HFFc6 (cell line): Measurements from ENCODE around the gene PARP6. TPM values are rescaled to one million over a fixed set of nuclear protein-coding genes. Genes with fewer than 3 reads are reported as not detected.

Experiments used
- DNase-seq: peaks from one replicate; pipeline ENCODE4 v3.0.0-alpha.2; 2018
- H3K27ac Mint-ChIP-seq: 2 replicates; pipeline ENCODE4 v1.8.0; 2020; ENCODE audit warnings: mild to moderate bottlenecking, mixed read lengths
- H3K27me3 Mint-ChIP-seq: 2 replicates; pipeline ENCODE4 v1.8.0; 2021; ENCODE audit warnings: mild to moderate bottlenecking, moderate library complexity, mixed read lengths; ENCODE audit not compliant: insufficient read depth
- H3K36me3 Mint-ChIP-seq: 2 replicates; pipeline ENCODE4 v1.8.0; 2021; ENCODE audit warnings: low read depth, mixed read lengths
- H3K4me1 Mint-ChIP-seq: 2 replicates; pipeline ENCODE4 v1.8.0; 2020; ENCODE audit warnings: low read depth, mixed read lengths
- H3K4me3 Mint-ChIP-seq: 2 replicates; pipeline ENCODE4 v1.8.0; 2020; ENCODE audit warnings: mild to moderate bottlenecking, moderate library complexity, mixed read lengths
- H3K9me3 Mint-ChIP-seq: 2 replicates; pipeline ENCODE4 v1.8.0; 2020; ENCODE audit warnings: mild to moderate bottlenecking, mixed read lengths
- CTCF ChIP-seq: fragments of 200-600 bp; sonication (generic); IDR thresholded peaks from 2 replicates; pipeline ENCODE4 v1.5.0; 2021; ENCODE audit warnings: antibody characterized with exemption, mild to moderate bottlenecking
- total RNA-seq, 6 experiments: library from RNA; stranded (reverse); fragmentation: NEBNext Ultra II Directional; extraction: Animal tissue kit (Norgen Biotek cat#: 25700); gene quantifications; 2 replicates in 1 of 6; 3 replicates in 5 of 6; pipeline ENCODE4 v1.2.3, GENCODE V29; 2021

The PARP6 gene
- total RNA-seq, 6 experiments from 2014 or later, result 21.6 to 27.8 (median 24.6) TPM

GRCh38 chr15:72205896-72206676 lies 66.3 kb downstream of the PARP6 start:
- Mint-ChIP-seq H3K9me3 (no peaks in the 10 kb centered on the region), H3K4me1 (peaks cover 58% of the 10 kb centered on the region), H3K36me3 (peaks cover 66% of the 10 kb centered on the region), H3K27me3 (peaks cover 4% of the 10 kb centered on the region), H3K4me3 (no peak overlapping the region), H3K27ac (peak overlapping the region; percentile 42)
- DNase-seq, result no peak
- TF ChIP-seq CTCF, result no peak

GRCh38 chr15:72205273-72205672 lies 67.1 kb downstream of the PARP6 start:
- Mint-ChIP-seq H3K36me3 (peaks cover 67% of the 10 kb centered on the region), H3K4me3 (no peak overlapping the region), H3K27ac (peak overlapping the region; percentile 80), H3K27me3 (peaks cover 8% of the 10 kb centered on the region), H3K9me3 (no peaks in the 10 kb centered on the region), H3K4me1 (peaks cover 61% of the 10 kb centered on the region)
- no peak for DNase-seq
- no peak for TF ChIP-seq CTCF

GRCh38 chr15:72203507-72203837 lies 68.9 kb downstream of the PARP6 start:
- H3K36me3 Mint-ChIP-seq, result peaks cover 56% of the 10 kb centered on the region
- DNase-seq, result peak; percentile 90
- no peak for TF ChIP-seq CTCF
- H3K4me3 Mint-ChIP-seq, result peak overlapping the region; percentile 42
- peaks cover 8% of the 10 kb centered on the region for H3K27me3 Mint-ChIP-seq
- peaks cover 67% of the 10 kb centered on the region for H3K4me1 Mint-ChIP-seq
- no peaks in the 10 kb centered on the region for H3K9me3 Mint-ChIP-seq
- H3K27ac Mint-ChIP-seq, result peak overlapping the region; percentile 80

- no peak for DNase-seq
- TF ChIP-seq CTCF, result no peak
- H3K9me3 Mint-ChIP-seq, result no peaks in the 10 kb centered on the region
- peaks cover 57% of the 10 kb centered on the region for H3K36me3 Mint-ChIP-seq
- peaks cover 69% of the 10 kb centered on the region for H3K4me1 Mint-ChIP-seq
- H3K4me3 Mint-ChIP-seq, result peak overlapping the region; percentile 42
- H3K27ac Mint-ChIP-seq, result peak overlapping the region; percentile 80
- peaks cover 12% of the 10 kb centered on the region for H3K27me3 Mint-ChIP-seq
Observed at GRCh38 chr15:72202801-72203506, 69.4 kb downstream of the PARP6 start.

- peaks cover 55% of the 10 kb centered on the region for H3K36me3 Mint-ChIP-seq
- peaks cover 14% of the 10 kb centered on the region for H3K27me3 Mint-ChIP-seq
- H3K4me3 Mint-ChIP-seq, result no peak overlapping the region
- no peaks in the 10 kb centered on the region for H3K9me3 Mint-ChIP-seq
- TF ChIP-seq CTCF, result no peak
- no peak for DNase-seq
- H3K27ac Mint-ChIP-seq, result peak overlapping the region; percentile 80; the same call in 1 of the 2 replicates
- peaks cover 70% of the 10 kb centered on the region for H3K4me1 Mint-ChIP-seq
Observed at GRCh38 chr15:72202302-72202701, 70.1 kb downstream of the PARP6 start.
